IMR-90 (cell line): Measurements from ENCODE around the gene TRAPPC3L. TPM values are rescaled to one million over a fixed set of nuclear protein-coding genes. Genes with fewer than 3 reads are reported as not detected.

Source experiments
- ATAC-seq: fragments of 200-7000 bp; cut with Tn5 transposase; 2 replicates; pipeline ENCODE4 v1.9.1; 2020; ENCODE audit warnings: low read depth, mild to moderate bottlenecking, moderate library complexity
- BruUV-seq: library from RNA; stranded (reverse); fragments of 400-500 nt; replicated peaks from 2 replicates; lab custom pipeline; 2021; lab: Mats Ljungman, UMichigan
- CTCF ChIA-PET: fragments of 300-600 bp; formaldehyde crosslinking; extraction: SDS; loops from one replicate; lab custom pipeline; 2021; ENCODE audit warnings: antibody characterized with exemption; lab: Yijun Ruan, JAX
- POLR2A ChIA-PET: fragments of 300-600 bp; sonication (Branson Sonifier 250); formaldehyde crosslinking; loops from one replicate; lab custom pipeline; 2022; ENCODE audit warnings: antibody characterized with exemption; ENCODE audit not compliant: unreplicated experiment; lab: Charles Lee
- DNase-seq: peaks from one replicate; pipeline ENCODE4 v3.0.0; 2013
- H2AFZ ChIP-seq: replicated peaks from 2 replicates; pipeline ENCODE3; 2013; ENCODE audit warnings: low read length, mild to moderate bottlenecking; ENCODE audit not compliant: poor library complexity
- H2AK5ac ChIP-seq: 2 replicates; pipeline ENCODE4 v1.6.1; 2013; ENCODE audit warnings: low read depth, low read length, inconsistent platforms
- H2AK9ac ChIP-seq: replicated peaks from 2 replicates; pipeline ENCODE3; 2013; ENCODE audit warnings: mild to moderate bottlenecking, low read depth, low read length, moderate library complexity; ENCODE audit not compliant: poor library complexity
- H2BK120ac ChIP-seq: 2 replicates; pipeline ENCODE4 v1.6.1; 2013; ENCODE audit warnings: low read depth, low read length, inconsistent platforms
- H2BK15ac ChIP-seq: 3 replicates; pipeline ENCODE4 v1.6.1; 2013; ENCODE audit warnings: low read depth, low read length, inconsistent platforms
- H2BK20ac ChIP-seq: 2 replicates; pipeline ENCODE4 v1.6.1; 2013; ENCODE audit warnings: low read depth, mild to moderate bottlenecking, inconsistent platforms, low read length, moderate library complexity
- H2BK5ac ChIP-seq: 2 replicates; pipeline ENCODE4 v1.6.1; 2013; ENCODE audit warnings: mild to moderate bottlenecking, low read depth, low read length, inconsistent platforms; ENCODE audit not compliant: poor library complexity, severe bottlenecking
- H3K14ac ChIP-seq: replicated peaks from 2 replicates; pipeline ENCODE4 v1.6.1; 2013; ENCODE audit warnings: low read depth, low read length, inconsistent platforms
- H3K18ac ChIP-seq: 2 replicates; pipeline ENCODE4 v1.6.1; 2013; ENCODE audit warnings: low read depth, low read length, control low read depth
- H3K23ac ChIP-seq: 2 replicates; pipeline ENCODE4 v1.6.1; 2013; ENCODE audit warnings: low read depth, low read length, inconsistent platforms
- H3K27ac ChIP-seq: 2 replicates; pipeline ENCODE4 v1.5.1; 2013; ENCODE audit warnings: mild to moderate bottlenecking, control low read depth, low read length; ENCODE audit not compliant: insufficient read depth
- H3K27me3 ChIP-seq: 2 replicates; pipeline ENCODE4 v1.6.1; 2013; ENCODE audit warnings: low read length; ENCODE audit not compliant: control insufficient read depth, insufficient read depth
- H3K36me3 ChIP-seq: 2 replicates; pipeline ENCODE4 v1.6.1; 2013; ENCODE audit warnings: low read length, mixed read lengths; ENCODE audit not compliant: control insufficient read depth, insufficient read depth
- H3K4ac ChIP-seq: 2 replicates; pipeline ENCODE4 v1.6.1; 2013; ENCODE audit warnings: low read depth, low read length, inconsistent platforms
- H3K4me1 ChIP-seq: 2 replicates; pipeline ENCODE4 v1.6.1; 2013; ENCODE audit warnings: low read length, mixed read lengths; ENCODE audit not compliant: control insufficient read depth, insufficient read depth
- H3K4me2 ChIP-seq: 2 replicates; pipeline ENCODE4 v1.6.1; 2013; ENCODE audit warnings: low read depth, mild to moderate bottlenecking, control low read depth, low read length, moderate library complexity
- H3K4me3 ChIP-seq: 2 replicates; pipeline ENCODE4 v1.5.1; 2013; ENCODE audit warnings: low read depth, mild to moderate bottlenecking, control low read depth, low read length, moderate library complexity; ENCODE audit not compliant: insufficient read depth
- H3K56ac ChIP-seq: 2 replicates; pipeline ENCODE4 v1.6.1; 2013; ENCODE audit warnings: low read length, inconsistent platforms; ENCODE audit not compliant: insufficient read depth; ENCODE audit errors: extremely low read depth
- H3K79me1 ChIP-seq, 2 experiments: 2 replicates each; pipeline ENCODE4 v1.6.1; 2013; ENCODE audit warnings: low read length in 2 of 2, inconsistent platforms in 1 of 2, low read depth in 1 of 2
- H3K9ac ChIP-seq: 2 replicates; pipeline ENCODE4 v1.6.1; 2013; ENCODE audit warnings: low read depth, low read length, control low read depth
- H3K9me1 ChIP-seq: 2 replicates; pipeline ENCODE4 v1.6.1; 2013; ENCODE audit warnings: low read length, inconsistent platforms; ENCODE audit not compliant: insufficient read depth
- H3K9me3 ChIP-seq: 2 replicates; pipeline ENCODE4 v1.6.1; 2013; ENCODE audit warnings: low read length; ENCODE audit not compliant: control insufficient read depth, insufficient read depth
- H4K20me1 ChIP-seq: 2 replicates; pipeline ENCODE4 v1.6.1; 2013; ENCODE audit warnings: low read length, inconsistent platforms; ENCODE audit not compliant: insufficient read depth
- H4K5ac ChIP-seq: 2 replicates; pipeline ENCODE4 v1.6.1; 2013; ENCODE audit warnings: mild to moderate bottlenecking, low read depth, low read length, control low read depth
- H4K8ac ChIP-seq, 2 experiments: 2 replicates each; pipeline ENCODE4 v1.6.1; 2013; ENCODE audit warnings: low read depth in 2 of 2, low read length in 2 of 2, control low read depth in 1 of 2, inconsistent platforms in 1 of 2
- H4K91ac ChIP-seq: 2 replicates; pipeline ENCODE4 v1.6.1; 2013; ENCODE audit warnings: low read depth, low read length, inconsistent platforms; ENCODE audit not compliant: insufficient read depth
- BHLHE40 ChIP-seq: fragments of 150-350 bp; IDR thresholded peaks from 2 replicates; pipeline ENCODE4 v1.6.1; 2016; ENCODE audit warnings: mild to moderate bottlenecking, low read depth, low read length
- CEBPB ChIP-seq: IDR thresholded peaks from 2 replicates; pipeline ENCODE4 v1.6.1; 2012; ENCODE audit warnings: low read depth, low read length, improper control_type of control experiment
- MXI1 ChIP-seq: IDR thresholded peaks from 2 replicates; pipeline ENCODE4 v1.6.1; 2012; ENCODE audit warnings: low read depth, mild to moderate bottlenecking, low read length, moderate library complexity, borderline replicate concordance
- NFE2L2 ChIP-seq: fragments of 150-350 bp; IDR thresholded peaks from 2 replicates; pipeline ENCODE4 v1.6.1; 2016; ENCODE audit warnings: low read depth, mild to moderate bottlenecking, low read length
- RAD21 ChIP-seq: IDR thresholded peaks from 2 replicates; pipeline ENCODE4 v1.6.1; 2012; ENCODE audit warnings: low read length, improper control_type of control experiment
- RFX5 ChIP-seq: IDR thresholded peaks from 2 replicates; pipeline ENCODE4 v1.8.0; 2012; ENCODE audit warnings: low read depth, mild to moderate bottlenecking, low read length, moderate library complexity
- SMC3 ChIP-seq: fragments of 150-350 bp; IDR thresholded peaks from 2 replicates; pipeline ENCODE4 v1.6.1; 2016; ENCODE audit warnings: low read depth, mild to moderate bottlenecking, antibody characterized with exemption, low read length, moderate library complexity
- WGBS, 2 experiments: methylation state at CpG; one replicate each; pipeline versions ENCODE4 v1.1.5 to v1.1.7; 2013; ENCODE audit warnings: missing lambda C conversion rate in 2 of 2; ENCODE audit not compliant: insufficient read length in 1 of 2; ENCODE audit errors: extremely low coverage in 2 of 2; 5-methylcytosine and 5-hydroxymethylcytosine counted together
- dilution Hi-C: fragments of 300-500 bp; cut with HindIII; formaldehyde crosslinking; loops from one replicate; pipeline ENCODE4 v1.14.3; 2018; ENCODE audit warnings: low sequenced_read_pairs; ENCODE audit not compliant: unreplicated experiment
- in situ Hi-C: fragments of 300-500 bp; cut with MboI; formaldehyde crosslinking; loops from 3 replicates; pipeline ENCODE4 v1.14.3; 2019; ENCODE audit warnings: low sequenced_read_pairs, inconsistent platforms, mixed read lengths
- intact Hi-C: fragments of 100-400 bp; cut with micrococcal nuclease; formaldehyde crosslinking; loops from 2 replicates; pipeline ENCODE4 v1.10.0; 2022
- polyA plus RNA-seq, 3 experiments: library from polyadenylated mRNA; depleted of rRNA; stranded (reverse); fragments of >200 nt; gene quantifications; 2 replicates each; pipeline ENCODE4 v1.2.3, GENCODE V29; 2012; ENCODE audit warnings: low replicate concordance in 1 of 3
- total RNA-seq: library from RNA; depleted of rRNA; stranded (reverse); fragments of >200 nt; gene quantifications from 2 replicates; pipeline ENCODE4 v1.2.3, GENCODE V29; 2012
- TF ChIP-seq, protein P1 (sequence below): fragments of 150-350 bp; IDR thresholded peaks from 2 replicates; pipeline ENCODE4 v1.6.1; 2016; ENCODE audit warnings: low read depth, mild to moderate bottlenecking, low read length, moderate library complexity, borderline replicate concordance

The TRAPPC3L gene
- total and polyA plus RNA-seq, 2 of the 4 experiments (the other 2 are of a cell fraction) = 0.03 TPM; not detected in 1

DNA sequence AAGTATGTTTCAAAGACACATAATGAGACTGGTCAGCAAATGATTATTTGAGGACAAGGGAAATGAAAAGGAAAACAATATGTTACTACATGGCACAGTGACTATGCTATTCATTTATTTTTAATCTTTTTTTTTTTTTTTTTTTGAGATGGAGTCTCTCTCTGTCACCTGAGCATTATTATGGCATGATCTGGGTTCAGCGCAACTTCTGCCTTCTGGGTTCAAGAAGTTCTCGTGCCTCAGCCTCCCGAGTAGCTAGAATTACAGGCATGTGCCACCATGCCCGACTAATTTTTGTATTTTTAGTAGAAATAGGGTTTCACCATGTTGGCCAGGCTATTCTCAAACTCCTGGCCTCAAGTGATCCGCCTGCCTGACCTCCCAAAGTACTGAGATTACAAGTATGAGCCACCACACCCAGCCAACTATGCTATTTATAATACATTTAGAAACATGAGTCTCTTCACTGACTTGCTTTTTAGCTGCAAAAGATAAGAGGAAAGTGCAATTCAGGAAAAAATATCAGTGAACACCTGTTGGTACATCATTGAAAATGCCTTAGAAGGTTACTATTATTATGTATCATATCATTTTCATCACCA lies 11.4 kb upstream of the TRAPPC3L start (continued):
- TF ChIP-seq RFX5 = no peak

DNA sequence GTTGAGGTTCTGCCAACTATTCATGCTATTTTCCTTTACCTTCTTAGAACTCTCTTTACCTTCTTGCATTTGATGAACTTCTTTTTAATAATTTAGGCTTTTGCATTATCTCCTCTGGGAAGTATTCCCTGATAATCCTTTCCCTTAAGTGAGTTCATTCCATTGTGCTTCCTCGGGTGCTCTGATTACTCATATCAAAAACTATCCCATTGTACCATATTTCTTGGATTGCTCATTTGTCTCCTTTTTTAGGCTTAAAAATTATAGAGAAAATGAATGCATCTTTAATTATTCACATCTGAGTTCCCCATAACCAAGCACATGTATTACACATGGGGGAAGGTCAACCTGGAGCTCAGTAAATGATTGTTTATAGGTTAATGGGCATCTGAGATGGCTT lies 10.6 kb upstream of the TRAPPC3L start:
- Histone ChIP-seq H3K36me3 (no peaks in the 10 kb centered on the region), H3K23ac (peak overlapping the region; percentile 73; the same call in 1 of the 2 replicates), H4K8ac (peak overlapping the region; percentile 94 to 96), H3K56ac (peak overlapping the region; percentile 91), H2AK9ac (peak overlapping the region; percentile 70), H2AK5ac (peak overlapping the region; percentile 98), H2BK120ac (peak overlapping the region; percentile 98), H2AFZ (no peak overlapping the region), H3K4me1 (peaks cover 7% of the 10 kb centered on the region), H3K27ac (peak overlapping the region; percentile 83), H3K9ac (no peak overlapping the region), H3K4ac (peak overlapping the region; percentile 96), H4K5ac (peak overlapping the region; percentile 92; the same call in 1 of the 2 replicates), H2BK5ac (peak overlapping the region; percentile 99), H3K4me2 (peak overlapping the region; percentile 55; the same call in 1 of the 2 replicates), H3K79me1 (no peaks in the 10 kb centered on the region), H3K18ac (peak overlapping the region; percentile 98), H3K9me3 (no peaks in the 10 kb centered on the region), H3K27me3 (no peaks in the 10 kb centered on the region), H4K91ac (peak overlapping the region; percentile 94), H2BK20ac (peak overlapping the region; percentile 97), H3K14ac (peak overlapping the region; percentile 94), H3K4me3 (no peak overlapping the region), H2BK15ac (peak overlapping the region; percentile 98), H4K20me1 (no peaks in the 10 kb centered on the region), H3K9me1 (no peaks in the 10 kb centered on the region)
- in situ Hi-C loops (no loop called here), dilution Hi-C loops (no loop called here), intact Hi-C loops (no loop called here)
- WGBS, 2 experiments = no CpG with 5 or more reads among the region's 1 CpG
- CTCF ChIA-PET = interaction anchor here (2.3 kb wide), 1 partner anchor 287 kb away, joined by 11 read pairs; no protein-coding TSS in a partner anchor
- TF ChIP-seq NFE2L2 = no peak
- TF ChIP-seq, protein P1, sequence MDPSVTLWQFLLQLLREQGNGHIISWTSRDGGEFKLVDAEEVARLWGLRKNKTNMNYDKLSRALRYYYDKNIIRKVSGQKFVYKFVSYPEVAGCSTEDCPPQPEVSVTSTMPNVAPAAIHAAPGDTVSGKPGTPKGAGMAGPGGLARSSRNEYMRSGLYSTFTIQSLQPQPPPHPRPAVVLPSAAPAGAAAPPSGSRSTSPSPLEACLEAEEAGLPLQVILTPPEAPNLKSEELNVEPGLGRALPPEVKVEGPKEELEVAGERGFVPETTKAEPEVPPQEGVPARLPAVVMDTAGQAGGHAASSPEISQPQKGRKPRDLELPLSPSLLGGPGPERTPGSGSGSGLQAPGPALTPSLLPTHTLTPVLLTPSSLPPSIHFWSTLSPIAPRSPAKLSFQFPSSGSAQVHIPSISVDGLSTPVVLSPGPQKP = no peak
- no peak for TF ChIP-seq MXI1
- peak; percentile 27; the same call in 1 of the 2 replicates for TF ChIP-seq BHLHE40
- TF ChIP-seq RAD21 = no peak
- TF ChIP-seq CEBPB = no peak
- TF ChIP-seq SMC3 = no peak
- TF ChIP-seq RFX5 = no peak
- DNase-seq = peak; percentile 83
- POLR2A ChIA-PET = no interaction called here
- ATAC-seq = peak; percentile 64
- no TSS peak for BruUV-seq
